ENCODE results near the gene UBE2S.
"Not testable (repeated sequence)": the region's sequence is repeated elsewhere in the genome, so short reads cannot be mapped to it uniquely, and the experiment has no call there.

UBE2S gene

DNA sequence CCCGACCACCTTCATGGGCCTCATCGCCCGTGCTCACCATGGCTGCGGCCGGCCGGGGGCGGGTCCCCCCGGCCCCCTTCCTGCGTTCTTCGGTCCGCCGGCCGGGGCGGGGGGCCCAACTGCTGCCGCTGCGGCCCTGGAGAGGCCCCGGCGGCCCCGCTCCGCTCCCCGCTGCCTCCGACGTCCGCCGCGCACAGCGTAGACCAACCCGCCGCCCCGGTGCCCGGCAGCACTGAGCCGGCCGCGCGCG lies at the start of gene UBE2S:
Gene UBE2S, minus strand, starts transcription at position 239 of the 250 bp plus-strand sequence. Its CDS starts 199 bp downstream, at position 40.
- DNase-seq: not testable (repeated sequence)

DNA sequence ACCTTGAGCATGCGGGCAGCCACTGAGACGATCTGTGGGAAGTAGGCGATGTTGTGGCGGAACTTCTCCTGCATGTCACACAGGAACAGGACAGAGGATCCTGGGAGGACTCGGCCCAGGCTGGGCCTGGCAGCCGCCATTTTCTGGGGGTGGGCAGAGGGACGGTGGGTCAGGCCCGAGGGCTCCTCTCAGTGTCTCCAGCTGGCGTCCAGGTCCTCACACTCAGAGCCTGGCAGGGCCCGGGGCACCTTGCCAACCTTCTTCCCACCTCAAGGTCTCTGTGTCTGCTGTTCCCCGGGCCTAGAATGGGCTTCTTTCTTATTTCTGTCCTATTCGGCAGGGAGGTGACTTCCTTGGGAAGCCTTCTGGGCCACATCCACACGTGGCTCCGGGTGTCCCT lies 48.8 kb upstream of the UBE2S start:
- no peak for DNase-seq

DNA sequence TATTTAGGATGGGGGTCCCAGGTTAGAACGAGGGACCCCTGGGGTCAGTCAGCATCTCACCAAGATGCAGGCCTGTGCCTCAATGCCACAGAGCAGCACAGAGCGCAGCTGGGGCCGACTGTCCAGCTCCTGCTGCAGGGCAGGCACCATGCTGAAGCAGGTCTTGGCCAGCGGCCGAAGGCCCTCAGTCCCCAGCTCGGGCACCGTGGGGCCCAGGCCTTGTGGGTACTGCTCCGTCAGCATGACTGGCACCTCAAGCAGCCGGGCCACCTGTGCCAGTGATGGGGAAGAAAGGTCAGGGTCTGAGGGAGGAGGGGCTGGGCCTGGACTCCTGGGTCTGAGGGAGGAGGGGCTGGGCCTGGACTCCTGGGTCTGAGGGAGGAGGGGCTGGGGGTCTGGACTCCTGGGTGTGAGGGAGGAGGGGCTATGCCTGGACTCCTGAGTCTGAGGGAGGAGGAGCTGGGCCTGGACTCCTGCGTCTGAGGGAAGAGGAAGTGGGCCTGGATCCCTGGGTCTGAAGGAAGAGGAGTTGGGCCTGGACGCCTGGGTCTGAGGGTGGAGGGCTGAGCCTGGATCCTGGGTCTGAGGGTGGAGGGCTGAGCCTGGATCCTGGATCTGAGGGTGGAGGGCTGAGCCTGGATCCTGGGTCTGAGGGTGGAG lies 48.1 kb upstream of the UBE2S start:
- no peak for DNase-seq

DNA sequence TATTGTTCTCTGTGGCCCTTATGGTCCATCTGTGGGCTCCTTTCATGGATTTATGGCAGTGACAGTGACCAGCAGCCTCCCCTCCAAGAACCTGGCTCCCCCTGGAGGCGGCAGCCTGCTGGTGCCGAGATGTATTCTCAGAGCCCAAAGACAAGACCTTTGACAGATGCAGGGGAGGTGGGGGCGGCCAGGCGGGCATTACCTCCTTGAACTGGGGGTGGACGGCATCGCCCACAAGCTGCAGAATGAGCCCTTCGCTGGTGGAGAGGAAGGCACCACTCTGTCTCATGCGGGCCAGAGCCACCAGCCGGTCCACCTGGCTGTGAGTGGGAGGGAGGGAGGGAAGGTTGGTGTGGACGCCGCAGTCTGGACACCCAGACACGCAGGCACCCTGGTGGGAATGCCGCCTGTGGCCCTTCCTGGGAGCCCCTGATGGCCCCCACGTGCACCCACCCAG lies 47.2 kb upstream of the UBE2S start:
- DNase-seq: no peak

DNA sequence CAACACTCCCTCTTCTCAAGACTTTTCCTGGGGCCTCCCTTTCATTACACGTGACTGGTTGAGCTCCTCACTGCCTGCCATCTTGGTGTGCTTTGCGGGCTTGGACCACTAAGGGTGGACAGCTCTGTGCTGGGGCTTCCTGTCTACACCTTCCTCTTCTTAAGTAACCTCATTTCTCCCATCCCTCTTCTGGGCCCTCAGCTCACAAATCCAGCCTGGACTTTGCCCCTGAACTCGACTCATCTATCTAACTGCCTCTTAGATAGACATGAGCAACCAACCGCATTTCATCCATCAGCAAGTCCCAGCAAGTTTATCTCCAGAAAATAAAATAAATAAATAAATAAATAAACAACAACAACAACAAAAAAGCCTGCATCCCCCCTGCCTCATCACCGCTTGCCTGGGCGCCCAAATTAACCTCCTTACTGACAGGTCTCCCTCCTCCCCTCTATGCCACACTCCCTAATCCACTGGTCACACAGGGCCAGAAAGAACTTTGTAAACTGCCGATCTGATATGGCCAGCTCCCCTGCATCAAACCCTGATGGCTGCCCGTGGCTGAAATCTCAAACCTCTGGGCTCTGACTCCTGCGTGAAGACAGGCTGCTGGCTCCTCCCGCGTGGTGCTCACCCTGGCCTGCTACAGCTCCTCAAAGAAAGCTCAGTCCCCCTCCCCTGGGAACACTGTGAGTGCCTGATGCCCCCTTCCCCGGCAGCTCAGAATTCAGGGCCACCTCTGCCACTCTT lies 46.1 kb upstream of the UBE2S start:
- DNase-seq: no peak

DNA sequence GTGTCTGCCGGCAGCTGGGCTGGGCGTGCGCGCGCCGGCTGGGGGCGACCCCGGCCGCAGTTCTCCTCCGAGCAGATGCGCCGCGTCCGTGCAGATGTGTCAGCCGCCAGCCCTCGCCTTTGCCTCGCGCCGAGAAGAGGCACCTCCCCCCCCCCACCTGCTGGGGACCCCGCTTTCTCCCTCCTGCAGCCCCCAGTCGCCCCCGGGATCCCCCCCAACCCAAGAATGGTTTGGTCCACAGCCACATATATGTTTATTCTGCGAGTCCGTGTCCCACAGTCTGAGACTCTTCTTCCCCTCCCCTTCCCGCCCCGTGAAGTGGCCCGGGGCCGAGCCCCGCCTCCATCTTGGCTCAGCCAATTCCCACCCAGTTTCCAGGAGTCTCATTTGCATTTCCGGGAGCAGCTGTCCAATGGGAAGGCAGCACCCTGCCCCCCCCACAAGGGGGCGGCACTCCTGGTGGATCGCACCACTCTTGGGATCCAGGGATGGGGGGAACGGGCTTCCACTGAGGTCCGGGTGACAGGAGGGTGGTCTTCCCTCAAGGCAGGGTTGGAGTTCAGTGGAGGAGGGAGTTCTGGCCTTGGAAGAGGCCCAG lies 45.3 kb upstream of the UBE2S start:
- peak; percentile 94 for DNase-seq

DNA sequence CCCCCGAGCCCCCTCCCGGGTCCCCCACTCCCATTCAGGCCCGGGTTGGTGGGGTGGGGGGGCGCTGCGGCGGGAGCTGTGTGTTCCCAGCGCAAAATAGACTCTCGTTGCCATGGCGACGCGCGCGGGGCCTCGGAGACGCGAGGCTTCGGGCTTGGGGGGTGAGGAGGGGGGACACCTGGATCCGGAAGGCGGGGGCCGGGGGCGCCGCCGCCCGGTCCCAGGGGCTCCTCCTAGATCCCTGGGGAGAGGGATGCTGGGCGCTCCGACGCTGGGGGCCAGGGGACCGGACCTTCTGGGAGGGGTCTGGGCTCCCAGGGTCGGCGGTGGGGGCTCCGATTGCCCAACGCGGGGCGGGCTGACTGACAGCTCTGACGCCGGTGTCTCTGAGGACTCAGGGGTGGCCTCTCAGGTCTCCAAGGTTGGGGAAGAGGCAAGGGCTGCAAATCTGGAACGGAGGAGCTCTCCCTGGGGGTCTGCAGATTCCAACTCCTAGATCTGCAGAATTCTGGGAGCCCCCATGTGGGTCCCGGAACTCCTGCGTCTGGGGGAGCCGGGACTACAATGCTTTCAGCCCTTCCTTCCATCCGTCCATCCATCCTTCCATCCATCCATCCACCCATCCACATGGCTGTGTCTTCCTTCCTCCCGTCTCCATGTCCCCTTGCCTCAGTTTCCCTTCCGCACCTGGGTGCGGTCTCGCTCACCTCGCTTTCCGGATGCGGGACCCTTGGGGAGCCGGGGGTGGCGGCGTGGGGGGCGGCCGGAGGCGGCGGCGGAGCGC lies 44.6 kb upstream of the UBE2S start:
- DNase-seq: peak; percentile 67

DNA sequence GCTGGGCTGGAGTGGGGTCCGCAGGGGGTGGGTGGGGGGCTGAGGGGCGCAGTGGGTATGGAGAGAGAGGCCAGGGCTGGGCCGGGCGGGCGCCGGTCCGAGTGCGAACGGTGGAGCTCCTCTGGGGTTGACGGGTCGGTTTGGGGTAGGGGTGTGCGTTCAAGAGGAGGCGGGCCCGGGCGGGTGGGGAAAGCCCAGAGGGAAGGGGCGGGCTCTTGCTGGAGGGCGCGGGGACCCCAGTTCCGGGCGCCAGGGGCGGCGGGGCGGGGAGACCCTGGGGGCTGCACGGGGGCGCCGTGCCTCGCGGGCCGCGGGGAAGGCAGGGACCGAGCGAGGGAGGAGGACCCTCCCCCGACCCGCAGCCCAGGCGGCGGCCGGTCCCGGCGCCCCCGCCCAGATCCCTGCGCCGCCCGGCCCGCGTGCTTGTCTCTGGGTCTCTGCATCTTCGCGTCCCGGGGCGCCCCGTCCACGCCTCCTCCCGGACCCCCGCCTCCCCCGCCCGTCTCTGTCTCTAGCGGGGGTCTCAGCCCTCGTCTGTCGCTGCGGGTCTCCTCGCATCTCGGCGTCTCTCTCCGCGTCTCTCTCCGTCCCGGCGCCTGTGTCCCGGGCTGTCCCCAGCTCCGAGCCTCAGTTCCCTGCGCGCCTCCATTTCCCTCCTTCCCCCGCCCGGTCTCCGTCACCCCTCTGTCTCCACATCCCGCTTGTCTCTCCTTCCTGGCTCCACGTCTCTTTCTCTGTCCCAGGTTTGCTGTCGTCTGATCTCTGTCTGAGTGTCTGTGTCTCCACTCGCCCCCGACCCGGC lies 43.8 kb upstream of the UBE2S start:
- no peak for DNase-seq

DNA sequence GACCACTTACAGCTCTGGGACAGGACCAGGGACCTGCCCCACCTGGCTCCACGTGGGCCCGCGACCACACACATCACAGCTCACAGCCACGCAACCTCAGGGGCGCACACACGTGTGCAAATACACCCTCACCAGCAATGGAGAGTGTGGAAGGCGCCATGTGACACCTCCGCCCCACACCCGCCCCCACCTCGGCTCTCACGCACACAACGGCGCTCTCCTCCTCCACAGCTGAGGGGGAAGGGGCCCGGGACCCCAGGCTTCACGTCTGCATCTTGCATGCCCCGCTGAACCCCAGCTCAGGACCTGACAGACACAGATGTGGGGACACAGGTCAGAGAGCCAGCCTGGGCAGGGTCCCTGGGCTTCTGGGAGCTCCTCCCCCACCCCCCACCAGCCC lies 41.9 kb upstream of the UBE2S start:
- no peak for DNase-seq

DNA sequence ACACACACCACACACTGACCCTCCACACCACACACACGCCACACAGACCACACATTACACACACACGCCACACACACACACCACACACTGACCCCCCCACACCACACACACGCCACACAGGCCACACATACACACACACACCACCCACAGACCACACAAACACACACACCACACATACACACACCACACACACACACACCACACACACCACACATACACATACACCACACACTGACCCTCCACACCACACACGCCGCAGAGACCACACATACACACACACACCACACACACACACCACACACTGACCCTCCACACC lies 40.5 kb upstream of the UBE2S start:
- DNase-seq: not testable (repeated sequence)

DNA sequence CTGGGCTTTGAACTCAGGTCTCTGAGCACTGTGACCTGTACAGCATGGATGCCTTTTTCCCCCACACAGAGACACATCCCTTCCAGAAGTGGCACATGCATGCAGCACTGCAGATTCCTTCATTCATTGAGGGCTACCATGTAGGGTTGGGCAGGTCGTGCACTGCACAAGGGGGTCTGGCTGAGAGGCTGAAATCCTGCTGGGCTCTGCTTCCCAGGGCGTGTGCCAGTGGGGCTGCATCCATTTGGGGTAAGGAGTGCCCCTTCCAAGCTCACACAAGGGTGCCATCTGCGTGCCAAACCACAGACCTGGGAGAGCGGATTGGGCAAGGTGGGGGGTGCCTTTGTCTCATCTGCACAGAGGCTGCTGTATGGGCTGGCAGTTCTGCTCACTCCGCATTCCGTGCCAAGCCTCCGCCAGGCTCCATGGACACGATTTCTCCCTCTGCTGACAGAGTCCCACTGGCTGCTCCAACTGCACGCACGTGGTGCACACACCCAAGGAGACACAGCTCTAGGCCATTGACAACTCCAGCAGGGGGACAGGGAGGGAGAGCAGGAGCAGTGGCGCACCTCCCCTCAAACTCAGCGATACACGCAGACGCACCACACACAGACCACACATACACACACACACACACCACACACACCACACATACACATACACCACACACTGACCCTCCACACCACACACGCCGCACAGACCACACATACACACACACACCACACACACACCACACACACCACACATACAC lies 40.0 kb upstream of the UBE2S start:
- DNase-seq: no peak

DNA sequence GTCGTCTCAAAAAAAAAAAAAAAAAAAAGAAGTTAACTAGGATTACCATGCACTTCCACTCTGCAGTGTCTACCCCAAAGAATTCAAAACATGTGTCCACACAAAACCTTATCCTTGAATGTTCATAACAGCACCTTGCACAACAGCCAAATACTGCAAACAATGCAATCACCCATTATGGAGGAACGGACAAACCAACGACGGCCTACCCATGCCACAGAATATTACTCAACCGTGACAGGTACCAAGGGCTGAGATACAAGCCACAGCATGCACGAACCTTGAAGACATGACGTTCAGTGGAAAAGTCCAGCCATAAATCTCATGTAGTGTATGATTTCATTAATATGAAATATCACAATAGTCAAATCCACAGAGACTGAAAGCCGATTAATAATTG lies 38.5 kb upstream of the UBE2S start:
- no peak for DNase-seq

DNA sequence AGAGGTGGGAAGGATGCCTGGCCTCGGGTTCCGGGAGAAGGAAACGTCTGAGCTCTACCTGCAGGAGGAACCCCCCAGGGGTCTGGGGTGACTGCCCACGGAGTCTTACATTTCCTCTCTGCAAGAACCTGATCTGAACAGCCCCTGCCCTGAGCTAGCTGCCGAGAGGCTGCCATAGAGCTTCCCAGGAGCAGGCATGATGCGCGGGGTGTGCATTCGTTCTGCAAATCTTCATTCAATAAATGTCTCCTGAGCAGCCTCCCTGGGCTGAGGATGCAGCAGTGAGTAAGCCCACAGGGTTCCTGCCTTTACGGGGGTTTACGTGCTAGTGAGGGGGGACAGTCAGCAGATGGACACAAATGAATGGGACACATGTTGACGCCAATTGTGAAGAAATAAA lies 37.1 kb upstream of the UBE2S start:
- DNase-seq: no peak

DNA sequence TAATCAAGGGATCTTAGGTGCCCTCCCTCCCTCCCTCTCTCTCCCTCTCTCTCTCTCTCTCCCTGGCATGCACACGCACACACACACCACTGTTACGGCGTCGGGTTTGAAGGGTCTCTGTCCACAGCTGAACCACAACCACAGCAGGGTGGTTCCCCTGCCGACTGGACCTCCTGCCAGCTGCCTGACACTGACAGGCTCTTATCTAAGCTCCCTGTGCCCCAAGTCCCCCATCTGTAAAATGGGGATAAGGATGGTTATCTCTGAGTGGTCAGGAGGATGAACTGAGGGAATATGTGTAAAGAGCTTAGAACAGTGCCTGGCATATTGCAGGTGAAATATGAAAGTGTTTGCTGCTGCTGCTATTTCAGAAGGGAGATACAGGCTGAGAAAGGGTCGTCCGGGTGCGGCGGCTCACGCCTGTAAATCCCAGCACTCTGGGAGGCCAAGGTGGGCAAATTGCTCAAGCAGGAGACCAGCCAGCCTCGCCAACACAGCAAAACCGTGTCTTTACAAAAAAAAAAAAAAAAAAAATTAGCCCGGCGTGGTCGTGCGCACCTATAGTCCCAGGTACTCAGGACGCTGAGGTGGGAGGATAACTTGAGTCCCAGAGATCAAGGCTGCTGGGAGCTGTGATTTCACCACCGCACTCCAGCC lies 36.4 kb upstream of the UBE2S start:
- no peak for DNase-seq

DNA sequence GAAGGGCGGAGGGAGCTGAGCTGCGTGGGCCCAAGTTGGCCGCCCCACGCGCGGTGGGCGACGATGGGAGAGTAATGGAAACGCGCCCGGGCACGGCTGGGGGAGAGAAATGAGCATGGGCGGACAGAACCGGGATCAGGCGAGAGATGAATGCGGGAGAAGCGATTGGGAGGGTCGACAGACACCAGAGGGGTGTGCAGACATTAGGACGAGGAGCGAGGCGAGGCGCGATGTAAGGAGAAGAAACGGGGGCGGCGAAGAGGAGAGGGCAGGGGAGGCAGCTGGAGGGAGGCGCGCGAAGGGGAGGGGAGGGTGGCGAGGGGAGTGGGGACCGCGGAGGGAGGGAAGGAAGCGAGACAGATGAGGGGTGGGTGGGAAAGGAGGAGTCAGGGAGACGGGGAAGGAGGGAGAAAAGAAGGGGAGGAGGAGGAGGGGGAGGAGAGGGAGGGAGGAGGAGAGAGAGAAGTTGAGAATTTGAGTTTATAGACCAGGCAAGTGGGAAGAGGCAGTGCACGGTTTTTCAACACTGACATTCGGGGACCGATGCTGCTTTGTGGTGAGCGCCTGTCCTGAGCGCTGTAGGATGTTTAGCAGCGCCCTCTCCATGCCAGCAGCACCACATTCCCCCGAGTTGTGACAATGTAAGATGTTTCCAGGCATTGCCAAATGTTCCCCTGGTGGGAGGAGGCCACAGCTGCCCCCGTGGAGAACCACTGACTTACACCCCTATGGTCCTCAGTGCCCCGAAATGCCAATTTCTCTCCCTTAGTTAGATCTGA lies 35.6 kb upstream of the UBE2S start, which contains the start of gene SHISA7:
Gene SHISA7, minus strand, starts transcription at position 256 of the 779 bp plus-strand sequence. CDS start 437 bp downstream, outside the sequence.
- DNase-seq: no peak

DNA sequence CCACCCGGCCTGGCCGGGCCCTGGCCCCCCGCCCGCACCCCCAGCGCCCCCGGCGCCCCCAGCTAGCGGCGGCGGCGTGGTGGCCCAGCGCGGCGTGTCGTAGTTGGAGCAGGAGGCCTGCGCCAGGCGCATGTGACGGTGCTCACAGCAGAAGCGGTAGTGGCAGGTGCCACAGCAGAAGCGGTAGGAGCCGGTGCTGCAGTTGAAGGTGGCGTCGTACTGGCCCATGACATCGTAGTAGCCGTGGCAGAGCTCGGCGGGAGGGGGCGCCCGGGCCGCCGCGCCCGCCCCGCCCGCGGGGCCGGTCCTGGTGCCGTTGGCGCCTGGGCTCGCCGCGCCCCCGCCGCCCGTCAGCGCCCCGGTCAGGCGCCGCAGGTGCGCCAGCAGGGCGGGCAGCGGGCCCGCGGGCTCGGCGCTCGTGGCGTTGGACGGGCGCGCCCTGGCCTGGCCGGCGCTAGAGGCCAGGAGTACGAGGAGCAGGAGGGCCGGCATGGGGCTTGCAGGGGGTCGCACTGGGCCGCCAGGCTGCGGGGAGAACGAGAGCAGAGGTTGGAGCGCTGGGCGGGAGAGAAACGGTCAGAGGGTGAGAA lies 34.9 kb upstream of the UBE2S start:
- DNase-seq: no peak

DNA sequence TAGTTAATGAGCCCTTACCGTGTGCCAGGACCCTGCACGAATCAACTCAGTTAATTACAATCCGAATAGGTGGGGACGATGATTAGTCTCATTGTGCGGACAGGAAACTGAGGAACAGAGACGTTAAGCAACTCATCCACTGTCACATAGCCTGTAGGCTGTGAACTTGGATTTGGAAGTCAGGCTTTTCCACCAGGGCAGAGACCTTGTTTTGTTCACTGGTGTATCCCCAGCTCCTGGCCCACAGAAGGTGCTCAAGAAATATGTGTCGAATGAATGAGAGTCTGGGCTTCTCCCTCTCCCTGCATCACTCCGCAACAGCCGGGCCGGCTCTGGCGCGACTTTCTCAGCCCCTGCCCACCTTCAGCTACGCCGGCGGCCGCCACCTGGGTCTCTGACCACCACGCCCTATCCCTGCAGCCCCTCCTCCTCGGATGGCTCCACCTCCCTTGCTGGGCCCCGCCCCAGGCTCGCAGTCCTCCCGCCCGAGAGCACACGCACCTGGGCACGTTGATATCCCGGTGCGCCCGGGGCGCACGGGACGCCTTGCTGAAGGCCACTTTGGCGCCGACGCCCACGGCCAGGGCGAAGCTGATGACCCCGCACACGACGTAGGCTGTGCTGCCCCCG lies 34.2 kb upstream of the UBE2S start:
- no peak for DNase-seq

DNA sequence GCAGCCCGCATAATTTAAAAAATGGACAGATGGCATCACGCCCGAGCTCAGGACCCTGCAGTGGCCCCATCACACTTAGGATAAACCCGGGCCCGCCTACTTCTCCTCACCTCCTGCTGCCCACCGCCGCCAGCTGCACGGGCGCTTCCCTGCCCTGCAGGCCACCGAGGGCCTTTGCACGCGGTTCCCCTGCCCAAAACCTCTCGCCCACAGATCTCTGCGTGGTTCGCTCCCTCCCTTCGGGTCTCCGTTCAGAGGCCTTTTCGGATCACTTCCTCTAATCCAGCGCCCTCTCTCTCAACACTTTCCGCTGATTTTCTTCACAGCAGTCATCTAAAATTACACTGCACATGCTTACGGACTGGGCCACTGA lies 33.7 kb upstream of the UBE2S start:
- DNase-seq: no peak

DNA sequence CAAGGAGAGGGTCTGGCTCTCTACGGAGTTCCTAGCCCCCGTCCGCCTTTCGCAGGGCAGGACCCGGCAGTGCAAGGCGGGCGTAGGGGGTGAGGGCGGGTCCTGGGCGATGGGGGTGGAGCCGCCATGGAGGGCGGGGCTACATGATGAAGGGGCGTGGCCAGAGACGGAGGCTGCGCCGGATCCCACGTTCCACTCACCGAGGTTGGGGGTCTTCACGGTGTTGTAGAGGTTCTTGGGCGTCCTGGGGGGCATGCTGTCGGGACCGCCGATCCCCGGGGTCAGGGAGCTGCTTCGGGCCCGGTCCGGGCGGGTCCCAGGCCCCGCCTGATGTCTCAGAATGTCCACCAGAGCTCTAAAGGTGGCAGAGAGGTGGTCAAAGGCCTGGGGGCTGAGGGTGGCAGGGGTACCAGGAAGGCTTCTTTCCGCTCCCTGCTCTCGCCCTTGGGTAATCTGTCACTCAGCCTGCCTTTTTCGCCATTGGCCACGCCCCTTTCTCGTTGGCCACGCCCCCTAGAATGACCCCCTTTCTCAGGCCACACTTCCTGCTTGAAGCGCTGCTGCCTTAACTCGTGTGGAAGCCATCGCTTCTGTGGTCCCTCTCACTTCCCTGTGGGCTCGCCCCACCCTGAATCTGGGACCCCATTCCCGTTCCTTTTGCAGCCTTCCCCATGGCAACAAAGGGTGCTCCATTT lies 33.0 kb upstream of the UBE2S start:
- DNase-seq: peak; percentile 27

All from left hindlimb (tissue), 1 donor.